Endothelial cell of umbilical vein (primary cell): Measurements from ENCODE around the gene COX8C.

Experiments used
- EZH2 ChIP-seq: IDR thresholded peaks from 2 replicates; pipeline ENCODE4 v1.6.1; 2012; ENCODE audit warnings: borderline replicate concordance, low read depth, mild to moderate bottlenecking, moderate library complexity, low read length, inconsistent platforms; ENCODE audit not compliant: severe bottlenecking
- GATA2 ChIP-seq: IDR thresholded peaks from 2 replicates; pipeline ENCODE4 v1.7.0; 2011; ENCODE audit warnings: low read depth, mild to moderate bottlenecking, moderate library complexity, mixed read lengths, low read length; ENCODE audit not compliant: insufficient read length, insufficient read depth
- POLR2A ChIP-seq: IDR thresholded peaks from 2 replicates; pipeline ENCODE4 v1.6.1; 2012; ENCODE audit warnings: low read depth, mild to moderate bottlenecking, control low read depth, low read length
- POLR2AphosphoS5 ChIP-seq: IDR thresholded peaks from 2 replicates; pipeline ENCODE4 v1.6.1; 2012; ENCODE audit warnings: low read depth, mild to moderate bottlenecking, control low read depth, low read length, moderate library complexity; ENCODE audit not compliant: insufficient read depth
- TF ChIP-seq, protein P1 (sequence below), 2 donors: IDR thresholded peaks; 1 replicate in 1 of 2; 2 replicates in 1 of 2; pipeline ENCODE4 v1.5.1; 2011; ENCODE audit warnings: low read length in 2 of 2, mild to moderate bottlenecking in 2 of 2, moderate library complexity in 2 of 2, control low read depth in 1 of 2, inconsistent platforms in 1 of 2, low read depth in 1 of 2; ENCODE audit not compliant: insufficient read depth in 1 of 2; ENCODE audit errors: extremely low read depth in 1 of 2

DNA sequence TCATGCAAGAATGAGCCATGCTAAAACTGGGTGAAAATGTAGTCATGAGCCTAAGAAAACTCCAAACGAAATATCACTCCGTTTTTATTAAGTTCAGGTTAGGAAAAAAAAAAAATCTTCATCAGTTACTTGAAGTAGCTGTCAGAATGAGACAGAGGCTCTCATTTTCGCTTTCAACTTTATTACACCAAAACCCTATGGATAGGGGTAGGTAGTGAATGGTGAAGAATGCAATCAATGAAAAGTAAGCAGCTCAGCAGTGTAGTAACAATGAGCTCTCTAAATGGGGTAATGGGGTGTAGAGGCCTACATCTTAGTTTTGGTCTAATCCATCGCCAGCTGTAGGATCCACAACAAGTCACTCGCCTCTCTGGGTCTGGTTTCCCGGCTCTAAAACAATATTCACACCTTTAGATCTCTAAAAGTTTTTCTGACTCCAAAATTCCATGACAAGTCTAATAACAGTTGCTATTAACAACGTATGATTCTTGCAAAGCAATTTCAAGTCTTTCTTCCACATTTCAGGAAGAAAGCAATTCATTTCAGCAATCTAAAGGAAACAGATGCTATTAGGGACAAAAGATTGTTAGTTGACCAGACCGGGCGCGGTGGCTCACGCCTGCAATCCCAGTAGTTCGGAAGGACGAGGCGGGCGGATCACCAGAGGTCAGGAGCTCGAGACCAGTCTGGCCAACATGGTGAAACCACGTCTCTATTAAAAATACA is 15.8 kb upstream of the COX8C start:
- TF ChIP-seq EZH2 = no peak
- TF ChIP-seq, protein P1, sequence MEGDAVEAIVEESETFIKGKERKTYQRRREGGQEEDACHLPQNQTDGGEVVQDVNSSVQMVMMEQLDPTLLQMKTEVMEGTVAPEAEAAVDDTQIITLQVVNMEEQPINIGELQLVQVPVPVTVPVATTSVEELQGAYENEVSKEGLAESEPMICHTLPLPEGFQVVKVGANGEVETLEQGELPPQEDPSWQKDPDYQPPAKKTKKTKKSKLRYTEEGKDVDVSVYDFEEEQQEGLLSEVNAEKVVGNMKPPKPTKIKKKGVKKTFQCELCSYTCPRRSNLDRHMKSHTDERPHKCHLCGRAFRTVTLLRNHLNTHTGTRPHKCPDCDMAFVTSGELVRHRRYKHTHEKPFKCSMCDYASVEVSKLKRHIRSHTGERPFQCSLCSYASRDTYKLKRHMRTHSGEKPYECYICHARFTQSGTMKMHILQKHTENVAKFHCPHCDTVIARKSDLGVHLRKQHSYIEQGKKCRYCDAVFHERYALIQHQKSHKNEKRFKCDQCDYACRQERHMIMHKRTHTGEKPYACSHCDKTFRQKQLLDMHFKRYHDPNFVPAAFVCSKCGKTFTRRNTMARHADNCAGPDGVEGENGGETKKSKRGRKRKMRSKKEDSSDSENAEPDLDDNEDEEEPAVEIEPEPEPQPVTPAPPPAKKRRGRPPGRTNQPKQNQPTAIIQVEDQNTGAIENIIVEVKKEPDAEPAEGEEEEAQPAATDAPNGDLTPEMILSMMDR (IDR thresholded peaks at IDR 0.05; ENCODE audit: extremely low read depth in 1 of 2, insufficient read depth in 1 of 2, low read depth in 1 of 2, low read length in 2 of 2) = no peak
- TF ChIP-seq POLR2A = no peak
- peak; percentile 17 for TF ChIP-seq POLR2AphosphoS5
- TF ChIP-seq GATA2 = no peak
